Neural cell (in vitro differentiated cells): Measurements from ENCODE around the gene NUFIP1.

ENCODE experiments used
- POLR2AphosphoS5 ChIP-seq: IDR thresholded peaks from 2 replicates; pipeline ENCODE4 v1.6.1; 2012
- TF ChIP-seq, protein P1 (sequence below): fragments of 450-650 bp; IDR thresholded peaks from 2 replicates; pipeline ENCODE4 v1.5.1; 2014; ENCODE audit warnings: antibody characterized with exemption, mild to moderate bottlenecking, moderate library complexity; ENCODE audit not compliant: poor library complexity, severe bottlenecking

DNA sequence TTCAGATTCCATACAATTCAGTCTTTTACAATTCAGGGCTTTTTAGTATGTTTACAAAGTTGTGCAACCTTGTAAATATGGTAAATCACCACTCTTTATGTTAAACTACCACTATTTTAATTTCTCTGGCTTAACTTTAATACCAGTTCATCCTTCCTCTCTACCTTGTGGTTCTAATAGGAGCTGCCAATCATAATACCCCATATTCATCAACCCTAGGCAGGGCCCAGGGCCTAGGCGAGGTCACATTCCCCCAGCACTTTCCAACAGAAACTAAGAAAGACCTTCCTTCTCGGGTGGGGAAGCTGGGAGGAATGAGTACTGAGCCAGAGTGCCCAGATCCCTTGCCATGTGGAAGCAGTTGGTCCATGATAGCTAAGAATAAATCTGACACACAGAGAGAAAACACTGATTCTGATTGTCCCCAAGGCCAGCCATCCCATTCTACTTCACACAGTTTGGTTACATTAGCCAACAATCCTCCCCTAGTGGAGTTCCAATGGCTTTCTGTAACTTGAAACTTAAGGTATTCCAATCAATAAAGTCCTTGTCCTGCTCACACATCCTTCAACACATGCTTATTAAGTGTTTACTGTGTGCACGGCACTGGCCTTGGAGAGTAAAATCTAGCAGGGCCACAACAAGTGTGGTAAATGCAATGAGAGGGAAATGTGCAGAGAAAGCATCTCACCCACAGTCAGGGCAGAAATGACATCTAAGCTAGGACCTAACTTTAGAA lies 76.8 kb downstream of the NUFIP1 start:
- TF ChIP-seq, protein P1, sequence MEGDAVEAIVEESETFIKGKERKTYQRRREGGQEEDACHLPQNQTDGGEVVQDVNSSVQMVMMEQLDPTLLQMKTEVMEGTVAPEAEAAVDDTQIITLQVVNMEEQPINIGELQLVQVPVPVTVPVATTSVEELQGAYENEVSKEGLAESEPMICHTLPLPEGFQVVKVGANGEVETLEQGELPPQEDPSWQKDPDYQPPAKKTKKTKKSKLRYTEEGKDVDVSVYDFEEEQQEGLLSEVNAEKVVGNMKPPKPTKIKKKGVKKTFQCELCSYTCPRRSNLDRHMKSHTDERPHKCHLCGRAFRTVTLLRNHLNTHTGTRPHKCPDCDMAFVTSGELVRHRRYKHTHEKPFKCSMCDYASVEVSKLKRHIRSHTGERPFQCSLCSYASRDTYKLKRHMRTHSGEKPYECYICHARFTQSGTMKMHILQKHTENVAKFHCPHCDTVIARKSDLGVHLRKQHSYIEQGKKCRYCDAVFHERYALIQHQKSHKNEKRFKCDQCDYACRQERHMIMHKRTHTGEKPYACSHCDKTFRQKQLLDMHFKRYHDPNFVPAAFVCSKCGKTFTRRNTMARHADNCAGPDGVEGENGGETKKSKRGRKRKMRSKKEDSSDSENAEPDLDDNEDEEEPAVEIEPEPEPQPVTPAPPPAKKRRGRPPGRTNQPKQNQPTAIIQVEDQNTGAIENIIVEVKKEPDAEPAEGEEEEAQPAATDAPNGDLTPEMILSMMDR = no peak
- TF ChIP-seq POLR2AphosphoS5 = no peak
